BLaER1 treated with 17β-estradiol and CSF1 and Interleukin-3, amounts not matched to agents 10 nM and 100 nM (cell line): ENCODE results near the gene GPRASP1.
"Not testable (repeated sequence)": the region's sequence is repeated elsewhere in the genome, so short reads cannot be mapped to it uniquely, and the experiment has no call there.

Source experiments
- H3K27ac ChIP-seq, 11 experiments: shearing (Covaris generic); formaldehyde crosslinking; 2 replicates each; pipeline ENCODE4 v1.8.1; 2022
- H3K27me3 ChIP-seq, 11 experiments: shearing (Covaris generic); formaldehyde crosslinking; 2 replicates each; pipeline ENCODE4 v1.8.1; 2022
- H3K36me3 ChIP-seq, 11 experiments: shearing (Covaris generic); formaldehyde crosslinking; 2 replicates each; pipeline ENCODE4 v1.8.1; 2022
- H3K4me1 ChIP-seq, 10 experiments: shearing (Covaris generic); formaldehyde crosslinking; 2 replicates each; pipeline ENCODE4 v1.8.1; 2022
- H3K4me2 ChIP-seq, 11 experiments: shearing (Covaris generic); formaldehyde crosslinking; 2 replicates each; pipeline ENCODE4 v1.8.1; 2022
- H3K4me3 ChIP-seq, 10 experiments: shearing (Covaris generic); formaldehyde crosslinking; 2 replicates each; pipeline ENCODE4 v1.8.1; 2022
- H3K9ac ChIP-seq, 11 experiments: shearing (Covaris generic); formaldehyde crosslinking; 2 replicates each; pipeline ENCODE4 v1.8.1; 2022
- H3K9me3 ChIP-seq, 11 experiments: shearing (Covaris generic); formaldehyde crosslinking; replicated peaks in 1 of 11; 2 replicates each; pipeline ENCODE4 v1.8.1; 2022
- H4K20me1 ChIP-seq, 11 experiments: shearing (Covaris generic); formaldehyde crosslinking; 2 replicates each; pipeline ENCODE4 v1.8.1; 2022
- Cebpa-rat ChIP-seq, 11 experiments: shearing (Covaris generic); IDR thresholded peaks; 2 replicates each; pipeline ENCODE4 v1.8.1; 2022

The GPRASP1 gene

DNA sequence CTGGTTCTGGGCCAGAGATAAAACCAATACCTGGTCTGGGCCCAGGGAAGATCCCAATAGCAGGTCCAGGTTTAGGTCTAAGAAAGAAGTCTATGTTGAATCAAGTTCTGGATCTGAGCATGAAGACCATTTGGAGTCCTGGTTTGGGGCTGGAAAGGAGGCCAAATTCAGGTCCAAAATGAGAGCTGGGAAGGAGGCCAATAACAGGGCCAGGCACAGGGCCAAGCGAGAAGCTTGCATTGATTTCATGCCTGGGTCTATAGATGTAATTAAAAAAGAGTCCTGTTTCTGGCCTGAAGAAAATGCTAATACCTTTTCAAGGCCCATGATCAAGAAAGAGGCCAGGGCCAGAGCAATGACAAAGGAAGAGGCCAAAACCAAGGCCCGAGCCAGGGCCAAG is 3.4 kb downstream of the GPRASP1 start:
- Histone ChIP-seq H3K27ac (no peak overlapping the region), H3K4me3 (no peak overlapping the region), H4K20me1 (no peaks in the 10 kb centered on the region), H3K36me3 (0 out of 22 replicates have a peak, but pooled peaks cover 0 to 3% (median 0%) of the 10 kb centered on the region in 11 experiments), H3K9ac (no peak overlapping the region), H3K27me3 (no peaks in the 10 kb centered on the region), H3K4me1 (no peaks in the 10 kb centered on the region), H3K4me2 (no peak overlapping the region), H3K9me3 (peaks cover 19 to 31% (median 27%) of the 10 kb centered on the region in 11 experiments)
- TF ChIP-seq Cebpa-rat (IDR thresholded peaks at IDR 0.05): no peak

DNA sequence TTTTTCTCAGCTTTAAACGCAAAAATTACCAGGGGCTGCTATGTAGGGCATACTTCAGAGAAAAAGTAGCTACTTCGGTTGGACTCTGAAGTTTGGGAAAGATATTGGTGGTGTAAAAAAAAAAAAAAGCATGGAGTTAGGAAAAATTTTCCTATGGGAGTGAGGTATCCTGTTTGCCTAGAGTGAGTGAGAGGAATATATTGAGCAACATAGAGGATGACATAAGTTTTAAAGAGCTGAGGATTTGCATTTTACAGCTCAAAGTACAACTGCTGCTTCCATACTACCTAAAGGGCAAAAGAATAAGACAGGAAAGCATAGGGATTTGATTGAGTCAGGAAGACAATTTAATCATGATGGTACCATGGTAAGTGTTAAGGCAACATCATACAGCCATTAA is 7.3 kb downstream of the GPRASP1 start:
- H3K4me1 ChIP-seq: no peaks in the 10 kb centered on the region
- no peak overlapping the region for H3K9ac ChIP-seq
- H3K4me2 ChIP-seq: no peak overlapping the region
- H4K20me1 ChIP-seq: no peaks in the 10 kb centered on the region
- H3K9me3 ChIP-seq: peaks cover 0 to 3% (median 1%) of the 10 kb centered on the region in 11 experiments; a peak in 17 of 22 replicates
- TF ChIP-seq Cebpa-rat (IDR thresholded peaks at IDR 0.05): no peak
- H3K27ac ChIP-seq: no peak overlapping the region
- peaks cover 0 to 1% (median 0%) of the 10 kb centered on the region in 11 experiments; a peak in 2 of 22 replicates for H3K36me3 ChIP-seq
- no peak overlapping the region for H3K4me3 ChIP-seq
- H3K27me3 ChIP-seq: no peaks in the 10 kb centered on the region

DNA sequence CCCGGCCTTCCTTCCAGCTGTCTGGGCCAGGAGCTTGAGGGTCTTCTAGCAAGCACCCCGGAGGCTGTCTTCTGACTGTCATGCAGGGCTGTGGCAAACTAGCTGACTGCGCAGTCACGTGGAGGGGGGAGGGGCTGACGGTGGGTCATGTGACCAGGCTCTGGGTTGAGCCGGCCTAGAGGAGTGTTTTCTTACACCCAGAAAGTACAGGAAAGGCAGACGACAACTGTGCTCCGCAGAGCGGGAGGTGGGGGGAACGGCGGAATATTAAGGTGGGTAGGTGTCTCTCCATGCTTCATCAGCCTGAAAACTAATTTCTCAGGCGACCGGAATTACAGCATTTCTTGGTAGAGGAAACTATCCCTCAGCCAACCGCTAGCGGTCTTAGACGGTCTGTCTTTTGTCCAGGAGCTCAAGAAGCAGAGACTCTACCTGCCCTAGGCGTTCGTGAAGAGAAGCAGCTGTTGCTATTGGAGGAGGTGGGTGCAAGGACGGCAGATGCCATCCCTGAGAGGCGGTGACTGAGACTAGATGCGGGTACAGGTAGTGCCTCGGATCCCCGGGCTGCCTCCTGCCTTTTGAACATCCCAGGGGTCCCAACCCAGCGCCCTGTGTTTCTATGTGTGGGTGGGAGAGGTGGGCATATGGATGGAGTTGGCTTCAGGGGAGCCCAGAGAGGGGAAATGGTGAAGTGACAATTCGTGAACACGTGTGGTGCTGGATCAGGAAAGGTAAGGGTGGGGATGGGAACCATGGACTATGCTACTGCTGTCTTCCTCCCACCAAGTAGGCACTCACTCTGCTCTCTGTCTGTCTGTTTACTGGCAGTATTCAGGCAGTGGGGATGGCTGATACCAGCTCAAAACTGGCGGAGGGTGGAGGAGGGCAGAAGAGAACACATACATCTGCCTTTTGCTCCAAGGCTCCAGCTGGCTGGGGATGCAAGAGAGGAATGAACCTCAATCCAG is 8.8 kb downstream of the GPRASP1 start:
- no peak overlapping the region for H3K27ac ChIP-seq
- H3K4me2 ChIP-seq: no peak overlapping the region
- no peaks in the 10 kb centered on the region for H3K4me1 ChIP-seq
- TF ChIP-seq Cebpa-rat (IDR thresholded peaks at IDR 0.05): no peak
- no peaks in the 10 kb centered on the region for H4K20me1 ChIP-seq
- H3K4me3 ChIP-seq: no peak overlapping the region
- no peak overlapping the region for H3K9ac ChIP-seq
- peaks cover 0 to 16% (median 7%) of the 10 kb centered on the region in 11 experiments; a peak in 18 of 22 replicates for H3K9me3 ChIP-seq
- H3K27me3 ChIP-seq: no peaks in the 10 kb centered on the region
- H3K36me3 ChIP-seq: peaks cover 0 to 5% (median 0%) of the 10 kb centered on the region in 11 experiments; a peak in 2 of 22 replicates

DNA sequence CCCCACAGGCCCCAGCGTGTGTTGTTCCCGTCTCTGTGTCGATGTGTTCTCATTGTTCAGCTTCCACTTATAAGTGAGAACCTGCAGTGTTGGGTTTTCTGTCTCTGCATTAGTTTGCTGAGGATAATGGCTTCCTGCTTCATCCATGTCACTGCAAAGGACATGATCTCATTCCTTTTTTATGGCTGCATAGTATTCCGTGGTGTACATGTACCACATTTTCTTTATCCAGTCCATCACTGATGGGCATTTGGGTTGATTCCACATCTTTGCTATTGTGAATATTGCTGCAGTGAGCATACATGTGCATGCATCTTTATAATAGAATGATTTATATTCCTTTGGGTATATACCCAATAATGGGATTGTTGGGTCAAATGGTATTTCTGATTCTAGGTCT is 12.5 kb downstream of the GPRASP1 start:
- H3K27ac ChIP-seq, H3K4me1 ChIP-seq, H3K4me3 ChIP-seq, H3K4me2 ChIP-seq, H3K27me3 ChIP-seq, H4K20me1 ChIP-seq, H3K36me3 ChIP-seq, H3K9ac ChIP-seq: not testable (repeated sequence)
- H3K9me3 ChIP-seq: peaks cover 14 to 45% (median 28%) of the 10 kb centered on the region in 11 experiments; a peak in 21 of 22 replicates

DNA sequence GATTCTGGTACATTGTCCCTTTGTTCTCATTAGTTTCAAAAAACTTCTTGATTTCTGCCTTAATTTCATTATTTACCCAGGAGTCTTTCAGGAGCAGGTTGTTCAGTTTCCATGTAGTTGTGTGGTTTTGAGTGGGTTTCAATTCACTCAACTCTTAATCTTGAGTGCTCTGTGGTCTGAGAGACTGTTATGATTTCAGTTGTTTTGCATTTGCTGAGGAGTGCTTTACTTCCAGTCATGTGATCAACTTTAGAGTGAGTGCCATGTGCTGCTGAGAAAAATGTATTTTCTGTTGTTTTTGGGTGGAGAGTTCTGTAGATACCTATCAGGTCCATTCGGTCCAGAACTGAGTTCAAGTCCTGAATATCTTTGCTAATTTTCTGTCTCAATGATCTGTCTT is 15.8 kb downstream of the GPRASP1 start:
- H3K36me3 ChIP-seq, H3K4me3 ChIP-seq, H3K27me3 ChIP-seq, H4K20me1 ChIP-seq, H3K27ac ChIP-seq, H3K4me2 ChIP-seq, H3K9ac ChIP-seq, H3K4me1 ChIP-seq: not testable (repeated sequence)
- H3K9me3 ChIP-seq: peaks cover 14 to 50% (median 34%) of the 10 kb centered on the region in 11 experiments; a peak in 21 of 22 replicates

DNA sequence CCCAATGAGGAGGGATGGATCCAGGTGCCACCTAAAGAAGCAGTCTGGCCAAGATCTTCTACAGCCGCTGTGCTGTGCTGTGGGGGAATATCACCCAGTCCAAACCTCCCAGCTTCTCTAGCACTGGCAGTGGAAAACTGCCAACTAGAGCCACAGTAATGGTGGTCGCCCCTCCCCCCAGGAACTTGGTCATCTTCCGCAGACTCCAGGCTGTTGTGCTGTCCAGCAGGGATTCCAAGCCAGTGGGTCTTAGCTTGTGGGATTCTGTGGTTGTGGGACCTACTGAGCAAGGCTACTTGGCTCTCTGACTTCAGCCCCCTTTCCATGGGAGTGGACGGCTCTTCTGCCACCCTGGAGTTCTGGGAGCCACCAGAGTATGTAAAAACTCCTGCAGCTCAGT is 18.2 kb downstream of the GPRASP1 start:
- no peak overlapping the region for H3K27ac ChIP-seq
- no peak overlapping the region for H3K4me2 ChIP-seq
- H3K4me1 ChIP-seq: no peaks in the 10 kb centered on the region
- peaks cover 14 to 40% (median 28%) of the 10 kb centered on the region in 11 experiments; a peak in 19 of 22 replicates for H3K9me3 ChIP-seq
- TF ChIP-seq Cebpa-rat (IDR thresholded peaks at IDR 0.05): no peak
- H3K4me3 ChIP-seq: no peak overlapping the region
- H3K27me3 ChIP-seq: no peaks in the 10 kb centered on the region
- no peaks in the 10 kb centered on the region for H4K20me1 ChIP-seq
- H3K36me3 ChIP-seq: peaks cover 0 to 4% (median 0%) of the 10 kb centered on the region in 11 experiments; a peak in 1 of 22 replicates
- H3K9ac ChIP-seq: no peak overlapping the region

DNA sequence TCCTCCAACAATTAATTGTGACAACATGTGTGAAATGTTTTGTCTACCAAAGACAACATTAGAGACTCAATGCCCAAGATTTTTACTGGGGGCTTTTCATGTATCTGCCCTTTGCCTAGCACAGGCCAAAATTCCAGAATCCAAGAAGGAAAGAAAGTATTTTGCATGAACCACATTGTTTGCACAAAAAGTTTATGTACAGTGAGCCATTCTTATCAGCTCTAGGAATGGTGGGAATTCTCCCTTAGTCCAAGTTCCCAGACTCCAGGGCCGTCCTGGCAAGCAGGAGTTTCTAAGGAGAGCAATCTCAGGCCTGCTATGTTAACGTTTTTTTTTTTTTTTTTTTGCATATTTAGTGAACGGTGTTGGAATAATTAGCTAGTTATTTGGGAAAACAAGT is 21.6 kb downstream of the GPRASP1 start:
- Histone ChIP-seq H4K20me1 (no peaks in the 10 kb centered on the region), H3K4me2 (no peak overlapping the region), H3K9ac (no peak overlapping the region), H3K4me3 (no peak overlapping the region), H3K27me3 (no peaks in the 10 kb centered on the region), H3K9me3 (peaks cover 0 to 16% (median 9%) of the 10 kb centered on the region in 11 experiments; a peak in 10 of 22 replicates), H3K27ac (no peak overlapping the region), H3K36me3 (peaks cover 0 to 4% (median 0%) of the 10 kb centered on the region in 11 experiments; a peak in 1 of 22 replicates), H3K4me1 (no peaks in the 10 kb centered on the region; a peak in 1 of 20 replicates)
- no peak for TF ChIP-seq Cebpa-rat (IDR thresholded peaks at IDR 0.05)

DNA sequence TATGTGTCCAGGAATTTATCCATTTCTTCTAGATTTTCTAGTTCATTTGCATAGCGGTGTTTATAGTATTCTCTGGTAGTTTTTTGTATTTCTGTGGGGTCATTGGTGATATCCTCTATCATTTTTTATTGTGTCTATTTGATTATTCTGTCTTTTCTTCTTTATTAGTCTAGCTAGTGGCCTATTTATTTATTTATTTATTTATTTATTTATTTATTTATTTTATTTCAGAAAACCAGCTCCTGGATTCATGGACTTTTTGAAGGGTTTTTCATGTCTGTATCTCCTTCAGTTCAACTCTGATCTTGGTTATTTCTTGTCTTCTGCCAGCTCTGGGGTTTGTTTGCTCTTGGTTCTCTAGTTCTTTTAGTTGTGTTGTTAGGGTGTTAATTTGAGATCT is 26.2 kb downstream of the GPRASP1 start:
- not testable (repeated sequence) for H3K4me3 ChIP-seq

DNA sequence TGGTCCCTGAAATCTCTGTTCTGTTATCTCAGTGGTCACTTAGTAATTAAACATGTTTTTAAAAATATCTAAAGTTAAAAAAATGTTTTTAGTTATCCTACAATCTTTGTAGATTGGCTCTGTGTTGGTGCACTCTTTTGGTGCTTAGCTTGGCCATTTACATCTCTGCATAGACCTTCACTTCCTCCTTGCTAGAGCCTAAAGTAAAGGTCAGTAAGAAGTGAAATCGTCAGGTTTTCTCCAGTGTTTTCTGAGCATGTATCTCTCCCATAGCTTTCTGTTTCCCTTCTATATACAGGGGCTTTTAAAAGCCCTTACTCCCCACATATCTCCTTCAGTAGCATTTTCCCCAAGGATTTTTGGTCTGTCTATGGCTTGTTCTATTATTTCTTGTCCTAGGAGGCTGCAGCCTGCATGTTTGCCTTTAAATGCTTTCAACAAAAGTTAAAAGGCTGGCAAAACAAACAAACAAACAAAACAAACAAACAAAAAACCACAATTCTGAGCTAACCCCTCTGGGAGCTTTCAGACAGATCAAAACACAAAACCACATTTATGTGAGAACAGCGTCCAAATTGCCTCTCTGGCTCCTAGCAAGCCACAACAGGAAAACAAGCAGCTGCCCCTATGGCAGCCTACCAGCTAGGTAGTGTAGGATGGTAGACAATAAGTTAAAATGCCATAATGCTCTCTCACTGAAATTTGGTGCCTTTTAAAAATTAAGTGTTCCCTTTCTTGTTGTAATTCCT is 33.7 kb downstream of the GPRASP1 start:
- H3K4me3 ChIP-seq: no peak overlapping the region
- peaks cover 0 to 13% (median 0%) of the 10 kb centered on the region in 11 experiments; a peak in 2 of 22 replicates for H3K36me3 ChIP-seq
- H3K4me2 ChIP-seq: peak overlapping the region in 8 of 11 experiments; percentile 2 to 47 (median 22); a peak in 10 of 22 replicates
- H3K4me1 ChIP-seq: peaks cover 0 to 19% (median 13%) of the 10 kb centered on the region in 10 experiments; a peak in 11 of 20 replicates
- H3K9ac ChIP-seq: no peak overlapping the region
- TF ChIP-seq Cebpa-rat (IDR thresholded peaks at IDR 0.05): no peak
- no peaks in the 10 kb centered on the region for H4K20me1 ChIP-seq
- H3K9me3 ChIP-seq: peaks cover 15 to 34% (median 24%) of the 10 kb centered on the region in 11 experiments
- no peak overlapping the region for H3K27ac ChIP-seq
- H3K27me3 ChIP-seq: no peaks in the 10 kb centered on the region

More for the DNA sequence above, 26.2 kb downstream of the GPRASP1 start:
- H3K36me3 ChIP-seq, H4K20me1 ChIP-seq, H3K4me2 ChIP-seq, H3K27ac ChIP-seq, H3K9ac ChIP-seq, H3K27me3 ChIP-seq, H3K4me1 ChIP-seq: not testable (repeated sequence)
- peaks cover 8 to 20% (median 11%) of the 10 kb centered on the region in 11 experiments for H3K9me3 ChIP-seq
